NCI-H146 treated with DMSO at 0.1 percent for 48 hours (cell line): ENCODE measurements around the gene ANKRD30B.
"Not testable (repeated sequence)": the region's sequence is repeated elsewhere in the genome, so short reads cannot be mapped to it uniquely, and the experiment has no call there.

Experiments used
- DNase-seq: peaks from one replicate; lab custom pipeline; 2025; ENCODE audit not compliant: unreplicated experiment; lab: John Stamatoyannopoulos, UW

ANKRD30B gene, protein sequence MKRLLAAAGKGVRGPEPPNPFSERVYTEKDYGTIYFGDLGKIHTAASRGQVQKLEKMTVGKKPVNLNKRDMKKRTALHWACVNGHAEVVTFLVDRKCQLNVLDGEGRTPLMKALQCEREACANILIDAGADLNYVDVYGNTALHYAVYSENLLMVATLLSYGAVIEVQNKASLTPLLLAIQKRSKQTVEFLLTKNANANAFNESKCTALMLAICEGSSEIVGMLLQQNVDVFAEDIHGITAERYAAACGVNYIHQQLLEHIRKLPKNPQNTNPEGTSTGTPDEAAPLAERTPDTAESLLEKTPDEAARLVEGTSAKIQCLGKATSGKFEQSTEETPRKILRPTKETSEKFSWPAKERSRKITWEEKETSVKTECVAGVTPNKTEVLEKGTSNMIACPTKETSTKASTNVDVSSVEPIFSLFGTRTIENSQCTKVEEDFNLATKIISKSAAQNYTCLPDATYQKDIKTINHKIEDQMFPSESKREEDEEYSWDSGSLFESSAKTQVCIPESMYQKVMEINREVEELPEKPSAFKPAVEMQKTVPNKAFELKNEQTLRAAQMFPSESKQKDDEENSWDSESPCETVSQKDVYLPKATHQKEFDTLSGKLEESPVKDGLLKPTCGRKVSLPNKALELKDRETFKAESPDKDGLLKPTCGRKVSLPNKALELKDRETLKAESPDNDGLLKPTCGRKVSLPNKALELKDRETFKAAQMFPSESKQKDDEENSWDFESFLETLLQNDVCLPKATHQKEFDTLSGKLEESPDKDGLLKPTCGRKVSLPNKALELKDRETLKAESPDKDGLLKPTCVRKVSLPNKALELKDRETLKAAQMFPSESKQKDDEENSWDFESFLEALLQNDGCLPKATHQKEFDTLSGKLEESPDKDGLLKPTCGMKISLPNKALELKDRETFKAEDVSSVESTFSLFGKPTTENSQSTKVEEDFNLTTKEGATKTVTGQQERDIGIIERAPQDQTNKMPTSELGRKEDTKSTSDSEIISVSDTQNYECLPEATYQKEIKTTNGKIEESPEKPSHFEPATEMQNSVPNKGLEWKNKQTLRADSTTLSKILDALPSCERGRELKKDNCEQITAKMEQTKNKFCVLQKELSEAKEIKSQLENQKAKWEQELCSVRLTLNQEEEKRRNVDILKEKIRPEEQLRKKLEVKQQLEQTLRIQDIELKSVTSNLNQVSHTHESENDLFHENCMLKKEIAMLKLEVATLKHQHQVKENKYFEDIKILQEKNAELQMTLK (N-terminal part only)

DNA sequence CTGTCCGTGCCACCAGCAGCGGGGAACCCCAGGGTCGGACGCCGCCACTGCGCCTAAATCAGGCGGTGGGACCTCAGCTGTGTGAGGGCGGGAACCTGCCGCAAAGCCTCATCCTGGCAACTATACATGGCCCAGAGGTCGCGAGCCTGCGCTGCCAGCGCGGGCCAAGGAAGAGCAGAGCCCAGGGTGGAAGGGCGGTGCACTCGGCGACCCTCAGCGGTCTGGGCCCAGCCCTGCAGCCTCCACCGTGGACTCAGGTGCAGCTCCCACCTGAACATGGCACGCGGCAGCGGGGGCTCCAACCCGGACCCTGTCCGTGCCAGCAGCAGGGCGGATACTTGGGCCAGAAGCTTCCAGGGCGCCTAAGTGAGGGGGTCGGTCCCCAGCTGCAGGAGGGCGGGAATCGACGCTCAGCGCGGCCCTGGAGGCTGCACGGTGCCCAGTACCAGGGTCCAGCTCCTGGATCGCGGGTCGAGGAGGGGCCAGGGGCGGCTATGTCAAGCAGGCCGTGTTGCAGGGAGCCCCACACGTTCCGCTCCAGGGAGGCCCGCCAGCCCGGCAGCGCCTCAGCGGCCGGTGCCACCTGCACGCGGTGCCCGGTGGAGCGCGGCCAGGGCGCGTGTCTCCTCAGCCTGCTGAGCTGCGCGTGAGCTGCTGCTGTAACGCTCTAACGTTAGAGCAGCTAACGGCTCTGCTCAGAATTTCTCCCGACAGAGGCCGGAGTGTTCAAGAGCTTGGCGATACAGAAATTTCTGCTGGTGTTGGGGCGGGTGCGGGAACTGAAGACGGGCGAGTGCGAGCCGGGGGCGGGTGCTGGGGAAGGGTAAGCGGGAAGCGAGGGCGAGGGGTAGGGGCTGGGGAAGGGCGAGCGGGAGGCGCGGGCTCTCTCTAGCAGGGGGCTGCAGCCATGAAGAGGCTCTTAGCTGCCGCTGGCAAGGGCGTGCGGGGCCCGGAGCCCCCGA, at the start of gene ANKRD30B:
ANKRD30B (plus strand) TSS at position 660 of the 962 bp plus-strand sequence; CDS start at position 908, 248 bp downstream.
- DNase-seq, result no peak

DNA sequence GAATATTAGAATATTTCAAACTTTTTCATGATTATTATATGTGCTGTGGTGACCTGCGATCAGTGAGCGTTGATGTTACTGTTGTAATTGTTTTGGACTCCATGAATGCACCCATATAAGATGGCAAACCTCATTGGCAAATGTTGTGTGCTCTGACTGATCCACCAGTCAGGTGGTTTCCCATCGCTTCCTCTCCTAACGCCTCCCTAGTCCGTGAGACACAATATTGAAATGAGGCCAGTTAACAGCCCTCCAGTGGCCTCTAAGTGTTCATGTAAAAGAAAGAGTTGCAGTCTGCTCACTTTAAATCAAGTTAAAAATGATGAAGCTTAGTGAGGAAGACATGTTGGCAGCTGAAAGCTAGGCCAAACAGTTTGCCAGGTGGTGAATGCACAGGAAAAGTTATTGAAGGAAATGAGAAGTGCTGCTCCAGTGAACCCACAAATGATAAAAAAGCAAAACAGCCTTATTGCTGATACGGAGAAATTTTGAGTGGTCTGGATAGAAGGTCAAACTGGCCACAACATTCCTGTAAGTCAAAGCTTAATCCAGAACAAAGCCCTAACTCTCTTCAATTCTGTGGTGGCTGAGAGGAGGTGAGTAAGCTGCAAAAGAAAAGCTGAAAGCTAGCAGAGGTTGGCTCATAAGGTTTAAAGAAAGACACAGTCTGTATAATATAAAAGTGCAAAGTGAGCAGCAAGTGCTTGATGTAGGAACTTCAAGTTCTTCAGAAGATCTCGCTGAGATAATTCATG, 46.5 kb upstream of the ANKRD30B start:
- DNase-seq, result not testable (repeated sequence)

DNA sequence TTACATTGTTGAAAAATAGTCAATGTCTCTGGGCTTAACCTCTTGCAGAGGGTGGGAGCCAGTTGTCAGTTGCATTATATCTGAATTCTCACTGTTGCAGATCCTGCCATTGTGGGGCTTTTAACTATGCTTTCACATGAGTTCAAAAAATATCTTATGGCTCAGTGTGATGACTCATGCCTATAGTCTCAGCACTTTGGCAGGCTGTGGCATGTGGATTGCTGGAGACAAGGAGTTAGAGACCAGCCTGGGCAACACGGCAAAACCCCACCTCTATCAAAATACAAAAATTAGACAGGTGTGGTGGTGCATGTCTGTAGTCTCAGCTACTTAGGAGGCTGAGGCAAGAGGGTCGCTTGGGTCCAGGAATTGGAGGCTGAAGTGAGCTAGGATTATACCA, 38.2 kb upstream of the ANKRD30B start:
- not testable (repeated sequence) for DNase-seq

DNA sequence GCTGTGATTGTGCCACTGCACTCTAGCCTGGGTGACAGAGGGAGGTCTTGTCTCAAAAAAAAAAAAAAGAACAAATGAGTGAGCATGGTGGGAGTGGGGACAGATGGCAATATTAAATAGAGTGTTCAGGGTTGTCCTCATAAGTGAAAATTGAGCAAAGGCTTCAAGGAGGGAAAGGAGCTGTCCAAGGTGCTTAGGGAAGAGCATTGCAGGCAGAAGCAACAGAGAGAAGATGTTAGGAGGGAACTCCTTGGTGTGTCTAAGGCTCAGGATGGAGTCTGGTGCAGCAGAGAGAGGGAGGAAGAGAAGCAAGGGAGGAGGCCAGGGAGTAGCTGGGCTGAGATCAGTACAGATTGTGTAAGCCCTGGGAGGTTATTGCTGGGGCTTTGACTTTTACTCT, 26.4 kb upstream of the ANKRD30B start:
- not testable (repeated sequence) for DNase-seq

DNA sequence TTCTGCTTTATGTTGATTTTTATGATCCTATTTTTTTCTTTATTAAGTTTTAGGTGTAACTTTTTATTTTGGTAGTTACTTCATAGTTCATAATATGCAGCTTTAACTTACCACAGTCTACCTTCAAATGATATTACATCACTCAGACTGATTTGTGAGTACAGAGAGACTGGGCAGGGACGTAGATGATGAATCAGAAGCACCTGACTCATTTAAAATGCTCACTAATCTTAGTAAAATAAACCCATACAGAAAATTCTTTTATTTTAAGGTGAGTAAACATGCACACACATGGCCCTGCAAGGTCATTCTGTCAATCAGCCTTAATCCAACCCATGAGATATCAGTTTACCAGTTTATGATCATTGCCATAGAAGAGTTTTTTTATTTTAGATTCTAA, 8.9 kb upstream of the ANKRD30B start:
- DNase-seq, result not testable (repeated sequence)

DNA sequence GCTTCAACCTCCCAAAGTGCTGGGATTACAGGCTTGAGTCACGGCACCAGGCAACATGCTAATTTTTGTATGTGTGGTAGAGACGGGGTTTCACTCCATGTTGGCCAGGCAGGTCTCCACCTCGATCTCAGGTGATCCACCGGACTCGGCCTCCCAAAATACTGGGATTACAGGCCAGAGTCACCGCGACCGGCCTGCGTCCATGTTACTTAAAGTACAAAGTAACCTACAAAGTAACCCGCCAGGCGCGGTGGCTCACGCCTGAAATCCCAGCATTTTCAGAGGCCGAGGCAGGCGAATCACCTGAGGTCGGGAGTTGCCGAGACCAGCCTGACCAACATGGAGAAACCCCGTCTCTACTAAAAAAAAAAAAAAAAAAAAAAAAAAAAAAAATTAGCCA, 1.1 kb upstream of the ANKRD30B start:
- no peak for DNase-seq

DNA sequence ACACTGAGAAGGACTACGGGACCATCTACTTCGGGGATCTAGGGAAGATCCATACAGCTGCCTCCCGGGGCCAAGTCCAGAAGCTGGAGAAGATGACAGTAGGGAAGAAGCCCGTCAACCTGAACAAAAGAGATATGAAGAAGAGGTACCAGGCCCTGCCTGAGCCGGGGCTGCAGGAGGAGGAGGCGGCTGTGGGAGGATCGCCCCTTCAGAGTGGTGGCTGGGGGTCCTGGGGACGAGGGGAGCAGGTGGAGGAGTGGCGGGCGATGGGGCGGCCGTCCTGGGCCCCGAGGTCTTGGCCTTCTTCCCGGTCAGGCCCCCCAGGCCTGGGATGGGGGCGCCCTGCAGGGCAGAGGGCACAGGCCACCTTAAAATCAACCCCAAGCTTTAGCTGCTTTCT, 524 bp downstream of the ANKRD30B start:
- no peak for DNase-seq

DNA sequence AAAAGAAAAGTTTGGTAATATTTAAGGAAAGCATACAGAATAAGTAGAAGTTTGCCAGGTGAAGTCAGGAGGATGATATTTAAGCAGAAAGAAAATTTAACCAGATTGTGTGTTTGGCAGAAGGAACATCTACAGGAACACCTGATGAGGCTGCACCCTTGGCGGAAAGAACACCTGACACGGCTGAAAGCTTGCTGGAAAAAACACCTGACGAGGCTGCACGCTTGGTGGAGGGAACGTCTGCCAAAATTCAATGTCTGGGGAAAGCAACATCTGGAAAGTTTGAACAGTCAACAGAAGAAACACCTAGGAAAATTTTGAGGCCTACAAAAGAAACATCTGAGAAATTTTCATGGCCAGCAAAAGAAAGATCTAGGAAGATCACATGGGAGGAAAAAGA, 15.6 kb downstream of the ANKRD30B start:
- DNase-seq, result not testable (repeated sequence)

DNA sequence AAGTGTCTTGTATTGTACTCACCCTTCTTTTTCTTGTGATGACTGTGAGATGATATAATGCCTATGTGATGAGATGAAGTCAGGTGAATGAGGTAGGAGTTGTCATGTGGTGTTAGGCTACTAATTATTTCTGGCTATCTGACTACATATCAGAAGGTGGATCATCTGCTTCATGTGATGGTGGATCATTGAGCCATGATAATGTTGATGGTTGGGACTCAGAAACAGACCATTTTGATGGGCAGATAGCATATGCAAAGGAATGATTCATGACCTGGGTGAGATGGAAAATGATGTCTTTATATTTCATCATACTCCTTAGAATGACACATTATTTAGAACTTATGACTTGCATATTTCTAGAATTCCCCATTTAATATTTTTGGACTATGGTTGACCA, 19.5 kb downstream of the ANKRD30B start:
- no peak for DNase-seq

DNA sequence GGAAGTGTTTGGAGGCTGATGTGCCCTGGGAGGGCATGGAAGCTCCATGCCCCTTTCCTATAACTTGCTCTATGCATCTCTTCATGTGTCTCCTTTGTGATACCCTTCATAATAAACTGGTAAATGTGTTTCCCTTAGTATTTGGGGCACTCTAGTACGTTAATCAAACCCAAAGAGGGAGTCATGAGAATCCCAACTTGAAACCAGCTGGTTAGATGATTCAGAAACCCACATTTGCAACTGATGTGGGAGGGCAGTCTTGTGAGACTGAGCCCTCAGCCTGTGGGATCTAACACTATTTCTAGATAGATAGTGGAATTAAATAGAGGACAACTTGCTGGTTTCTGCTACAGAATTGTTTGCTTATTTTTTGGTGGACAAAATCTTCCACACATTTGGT, 20.3 kb downstream of the ANKRD30B start:
- DNase-seq, result no peak

DNA sequence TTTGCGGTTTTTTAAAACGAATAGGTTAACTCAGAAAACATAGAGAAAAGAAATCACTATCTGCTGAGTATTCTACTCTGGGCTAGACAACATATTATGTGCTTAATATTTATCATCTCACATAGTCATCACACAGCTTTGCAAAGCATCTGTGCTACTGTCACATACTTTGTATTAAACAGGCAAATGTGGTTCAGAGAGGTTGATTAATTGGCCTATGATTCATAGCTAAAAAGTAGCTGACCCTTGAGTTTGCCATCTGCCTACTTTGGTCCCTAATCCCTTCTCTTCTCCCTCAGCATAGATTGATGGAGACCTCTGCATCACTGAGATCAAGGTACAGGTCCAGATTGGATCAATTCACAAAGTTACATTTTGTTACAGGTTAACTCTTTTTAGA, 21.4 kb downstream of the ANKRD30B start:
- DNase-seq, result no peak

DNA sequence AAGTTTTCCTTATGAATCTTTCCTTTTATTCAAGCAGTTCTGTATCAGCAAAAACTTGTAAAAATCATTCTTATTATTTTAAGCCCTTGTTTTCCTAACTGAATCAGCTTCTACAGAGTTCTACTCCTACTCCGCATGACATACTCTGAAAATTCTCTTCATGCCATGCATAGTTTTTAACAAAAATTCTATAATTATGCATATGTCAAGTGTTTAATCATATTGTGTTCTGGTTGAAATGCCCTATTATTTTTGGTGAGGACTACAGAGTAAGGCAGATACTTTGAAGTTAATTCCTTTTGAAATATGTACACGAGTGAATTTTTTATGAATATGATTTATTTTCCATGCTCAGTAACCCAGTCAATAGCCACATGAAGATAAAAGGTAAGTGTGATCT, 28.8 kb downstream of the ANKRD30B start:
- no peak for DNase-seq

DNA sequence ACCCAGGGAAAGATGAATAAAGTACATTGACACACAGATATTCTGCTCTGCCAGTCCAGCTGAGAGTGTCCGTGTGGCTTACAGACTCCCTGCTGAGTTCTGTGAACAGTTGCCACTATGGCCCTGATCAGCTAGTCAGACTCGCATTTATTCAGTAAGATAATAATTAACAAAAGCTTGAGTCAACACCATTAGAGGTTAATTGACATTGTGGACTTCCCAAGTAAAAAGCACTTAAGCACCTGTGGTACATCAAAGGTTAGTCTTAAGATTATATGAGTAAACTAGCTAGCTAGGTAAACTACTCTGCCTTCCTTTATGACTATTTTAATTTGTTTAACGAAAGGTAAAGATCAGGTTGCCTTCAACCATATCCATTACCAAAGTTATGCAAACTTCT, 33.7 kb downstream of the ANKRD30B start:
- peak; percentile 36 for DNase-seq

DNA sequence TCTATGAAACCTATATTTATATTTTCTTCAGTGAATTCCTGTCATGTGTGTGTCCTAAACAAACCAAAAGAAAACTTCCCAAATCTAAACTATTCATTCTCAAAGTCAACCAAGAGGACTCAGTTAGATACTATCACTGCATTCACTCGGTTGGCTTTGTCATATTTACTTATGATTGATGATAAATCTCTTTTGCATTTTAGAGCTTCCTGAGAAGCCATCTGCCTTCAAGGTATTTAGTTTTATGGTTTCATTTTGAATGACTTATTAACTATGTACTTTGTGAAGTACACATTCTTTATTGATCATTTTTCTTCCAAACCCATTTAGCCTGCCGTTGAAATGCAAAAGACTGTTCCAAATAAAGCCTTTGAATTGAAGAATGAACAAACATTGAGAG, 36.2 kb downstream of the ANKRD30B start:
- DNase-seq, result no peak

DNA sequence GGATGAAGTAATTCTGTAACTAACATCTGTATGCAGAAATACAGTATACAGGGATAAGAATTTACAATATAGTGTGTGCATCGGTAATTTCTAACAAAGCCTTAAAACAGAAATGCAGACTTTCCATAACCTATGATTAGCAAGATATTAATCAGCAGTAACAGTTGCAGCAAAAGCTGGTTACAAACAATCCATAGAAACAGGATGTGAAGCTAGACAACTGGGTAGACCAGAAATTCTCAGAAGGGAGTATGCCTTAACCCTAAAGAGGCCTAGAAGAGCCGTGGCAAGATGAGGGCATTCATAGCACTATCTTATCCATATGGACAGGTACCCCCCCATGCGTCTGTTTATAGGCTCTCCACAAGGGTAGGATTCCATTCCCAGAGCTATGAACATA, 48.9 kb downstream of the ANKRD30B start:
- DNase-seq, result not testable (repeated sequence)

DNA sequence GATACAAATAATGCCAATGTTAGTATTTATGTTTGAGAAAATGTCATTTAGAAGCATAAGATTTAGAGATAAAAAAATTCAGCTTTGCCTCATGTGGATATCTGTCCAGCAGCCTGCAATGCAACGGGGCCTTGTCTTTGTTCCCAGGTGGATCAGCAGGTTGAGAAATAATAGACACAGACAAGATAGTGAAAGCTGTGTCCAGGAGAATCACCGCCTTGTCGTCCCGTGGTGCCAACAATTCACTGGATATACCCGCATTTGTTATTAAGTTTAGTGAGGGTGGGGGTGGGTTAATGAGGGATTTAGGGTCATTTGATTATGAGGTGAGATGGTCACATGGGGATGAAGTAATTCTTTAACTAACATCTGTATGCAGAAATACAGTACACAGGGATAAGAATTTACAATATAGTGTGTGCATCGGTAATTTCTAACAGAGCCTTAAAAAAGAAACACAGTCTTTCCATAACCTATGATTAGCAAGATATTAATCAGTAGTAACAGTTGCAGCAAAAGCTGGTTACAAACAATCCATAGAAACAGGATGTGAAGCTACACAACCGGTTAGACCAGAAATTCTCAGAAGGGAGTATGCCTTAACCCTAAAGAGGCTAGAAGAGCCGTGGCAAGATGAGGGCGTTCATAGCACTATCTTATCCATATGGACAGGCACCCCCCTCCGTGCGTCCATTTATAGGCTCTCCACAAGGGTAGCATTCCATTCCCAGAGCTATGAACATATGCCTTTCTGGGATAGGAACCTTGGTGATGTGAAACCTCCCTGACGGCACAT, 50.2 kb downstream of the ANKRD30B start:
- DNase-seq, result not testable (repeated sequence)

DNA sequence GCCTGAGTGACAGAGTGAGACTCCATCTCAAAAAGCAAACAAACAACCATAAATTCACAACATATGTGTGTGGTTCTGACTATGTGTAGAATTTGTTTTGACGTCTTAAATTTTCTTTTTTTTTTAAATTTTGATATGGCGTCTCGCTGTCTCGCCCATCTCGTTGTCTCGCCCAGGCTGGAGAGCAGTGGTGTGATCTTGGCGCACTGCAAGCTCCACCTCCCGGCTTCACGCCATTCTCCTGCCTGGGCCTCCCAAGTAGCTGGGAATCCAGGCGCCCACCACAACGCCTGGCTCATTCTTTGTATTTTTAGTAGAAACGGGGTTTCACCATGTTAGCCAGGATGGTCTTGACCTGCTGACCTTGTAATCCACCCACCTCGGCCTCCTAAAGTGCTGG, 63.1 kb downstream of the ANKRD30B start:
- not testable (repeated sequence) for DNase-seq

DNA sequence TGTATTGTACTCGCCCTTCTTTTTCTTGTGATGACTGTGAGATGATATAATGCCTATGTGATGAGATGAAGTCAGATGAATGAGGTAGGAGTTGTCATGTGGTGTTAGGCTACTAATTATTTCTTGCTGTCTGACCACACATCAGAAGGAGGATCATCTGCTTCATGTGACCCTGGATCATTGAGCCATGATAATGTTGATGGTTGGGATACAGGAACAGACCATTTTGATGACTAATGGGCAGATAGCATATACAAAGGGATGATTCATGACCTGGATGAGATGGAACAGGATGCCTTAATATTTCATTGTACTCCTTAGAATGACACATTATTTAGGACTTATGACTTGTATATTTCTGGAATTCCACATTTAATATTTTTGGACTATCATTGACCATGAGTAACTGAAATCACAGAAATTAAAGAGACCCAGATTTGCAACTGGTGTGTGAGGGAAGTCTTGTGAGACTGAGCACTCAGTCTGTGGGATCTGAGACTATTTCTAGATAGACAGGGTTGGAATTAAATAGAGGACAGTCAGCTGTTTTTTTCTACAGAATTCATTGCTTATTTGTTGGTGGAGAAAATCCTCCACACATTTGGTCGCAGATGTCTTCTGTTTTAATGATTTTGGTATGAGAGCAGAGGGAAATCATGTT, 79.1 kb downstream of the ANKRD30B start:
- DNase-seq, result not testable (repeated sequence)
